H1 (cell line): Measurements from ENCODE around the gene BRD3OS. TPM values are rescaled to one million over a fixed set of nuclear protein-coding genes. Genes with fewer than 3 reads are reported as not detected.

Experiments used
- CTCF ChIA-PET: fragments of 300-600 bp; sonication (Branson Sonifier 250); formaldehyde crosslinking; loops from one replicate; lab custom pipeline; 2021; ENCODE audit not compliant: partially characterized antibody; lab: Charles Lee
- POLR2A ChIA-PET: fragments of 300-600 bp; sonication (Branson Sonifier 250); formaldehyde crosslinking; loops from one replicate; lab custom pipeline; 2021; ENCODE audit warnings: inconsistent platforms; ENCODE audit not compliant: partially characterized antibody; lab: Charles Lee
- DNase-seq, 2 experiments: peaks; one replicate each; pipeline versions ENCODE4 v3.0.0 to v3.0.0-alpha.2; 2010 to 2022; ENCODE audit warnings: low spot score in 2 of 2, low read depth in 1 of 2, mixed read lengths in 1 of 2
- FAIRE-seq: peaks from 2 replicates; lab custom pipeline; 2011; peaks lifted over from hg19 to GRCh38; lab: Jason Lieb, UNC
- H2AFZ ChIP-seq: 2 replicates; pipeline ENCODE4 v1.8.1; 2012; ENCODE audit warnings: low read length, inconsistent platforms
- H2AK5ac ChIP-seq: 2 replicates; pipeline ENCODE4 v1.6.1; 2013; ENCODE audit warnings: low read depth, low read length
- H2BK120ac ChIP-seq: replicated peaks from 2 replicates; pipeline ENCODE3; 2013; ENCODE audit warnings: low read depth, low read length, inconsistent platforms
- H2BK12ac ChIP-seq: 2 replicates; pipeline ENCODE4 v1.6.1; 2013; ENCODE audit warnings: low read depth, low read length
- H2BK15ac ChIP-seq: 2 replicates; pipeline ENCODE4 v1.6.1; 2013; ENCODE audit warnings: low read length
- H2BK20ac ChIP-seq: 2 replicates; pipeline ENCODE4 v1.6.1; 2013; ENCODE audit warnings: low read length
- H2BK5ac ChIP-seq: 2 replicates; pipeline ENCODE4 v1.6.1; 2013; ENCODE audit warnings: low read depth, low read length
- H3K14ac ChIP-seq: 2 replicates; pipeline ENCODE4 v1.6.1; 2013; ENCODE audit warnings: inconsistent platforms; ENCODE audit not compliant: insufficient read length
- H3K18ac ChIP-seq: 2 replicates; pipeline ENCODE4 v1.6.1; 2013; ENCODE audit warnings: low read length; ENCODE audit errors: extremely low read depth
- H3K23ac ChIP-seq: 2 replicates; pipeline ENCODE4 v1.6.1; 2013; ENCODE audit warnings: inconsistent platforms; ENCODE audit not compliant: insufficient read length
- H3K23me2 ChIP-seq: 2 replicates; pipeline ENCODE4 v1.6.1; 2013; ENCODE audit warnings: low read depth, low read length
- H3K27ac ChIP-seq: 2 replicates; pipeline ENCODE4 v1.6.1; 2011; ENCODE audit warnings: low read depth, low read length, inconsistent platforms
- H3K27me3 ChIP-seq, 4 experiments: replicated peaks in 1 of 4; 1 replicate in 1 of 4; 2 replicates in 3 of 4; pipeline versions ENCODE4 v1.6.1 to v1.8.1; 2011 to 2013; ENCODE audit warnings: low read length in 3 of 4, mild to moderate bottlenecking in 3 of 4, inconsistent platforms in 2 of 4, mixed read lengths in 2 of 4, moderate library complexity in 1 of 4; ENCODE audit not compliant: control insufficient read depth in 3 of 4, insufficient read depth in 3 of 4; ENCODE audit errors: extremely low read depth in 1 of 4
- H3K36me3 ChIP-seq, 4 experiments: 2 replicates each; pipeline versions ENCODE4 v1.6.1 to v1.8.1; 2011 to 2013; ENCODE audit warnings: mild to moderate bottlenecking in 4 of 4, low read length in 3 of 4, moderate library complexity in 2 of 4, control low read depth in 1 of 4, inconsistent platforms in 1 of 4; ENCODE audit not compliant: insufficient read depth in 4 of 4, control insufficient read depth in 2 of 4
- H3K4ac ChIP-seq: replicated peaks from 2 replicates; pipeline ENCODE3; 2013; ENCODE audit warnings: low read length, low read depth, mixed read lengths, inconsistent platforms; ENCODE audit not compliant: insufficient read length
- H3K4me1 ChIP-seq, 4 experiments: replicated peaks in 1 of 4; 1 replicate in 1 of 4; 2 replicates in 3 of 4; pipeline versions ENCODE4 v1.6.1 to v1.8.1; 2011 to 2013; ENCODE audit warnings: low read length in 3 of 4, inconsistent platforms in 2 of 4, mixed read lengths in 1 of 4; ENCODE audit not compliant: insufficient read depth in 4 of 4, control insufficient read depth in 3 of 4
- H3K4me2 ChIP-seq, 2 experiments: 2 replicates each; pipeline versions ENCODE4 v1.6.1 to v1.8.1; 2011 to 2013; ENCODE audit warnings: low read depth in 2 of 2, low read length in 2 of 2, control low read depth in 1 of 2, inconsistent platforms in 1 of 2, mild to moderate bottlenecking in 1 of 2; ENCODE audit not compliant: insufficient read depth in 1 of 2
- H3K4me3 ChIP-seq, 4 experiments: fragments of 200-600, 300-600 bp in 1 of 4; sonication (generic), shearing (Covaris generic), sonication (Bioruptor Twin) in 1 of 4; 2 replicates each; pipeline versions ENCODE4 v1.5.1 to v1.8.1; 2011 to 2016; ENCODE audit warnings: low read length in 4 of 4, low read depth in 3 of 4, control low read depth in 2 of 4, inconsistent platforms in 2 of 4, mild to moderate bottlenecking in 2 of 4, mixed read lengths in 1 of 4, moderate library complexity in 1 of 4; ENCODE audit not compliant: insufficient read depth in 2 of 4; ENCODE audit errors: extremely low read depth in 1 of 4
- H3K56ac ChIP-seq: replicated peaks from 2 replicates; pipeline ENCODE3; 2013; ENCODE audit warnings: low read depth, mild to moderate bottlenecking, mixed read lengths, low read length, inconsistent platforms; ENCODE audit not compliant: insufficient read length
- H3K79me1 ChIP-seq: 2 replicates; pipeline ENCODE4 v1.6.1; 2013; ENCODE audit warnings: low read depth, low read length, control low read depth
- H3K79me2 ChIP-seq, 2 experiments: 2 replicates each; pipeline versions ENCODE4 v1.6.1 to v1.8.1; 2012 to 2013; ENCODE audit warnings: low read length in 2 of 2, mild to moderate bottlenecking in 2 of 2, inconsistent platforms in 1 of 2; ENCODE audit not compliant: insufficient read depth in 2 of 2, control insufficient read depth in 1 of 2
- H3K9ac ChIP-seq, 4 experiments: replicated peaks in 1 of 4; 1 replicate in 1 of 4; 2 replicates in 3 of 4; pipeline versions ENCODE4 v1.6.1 to v1.8.1; 2011 to 2013; ENCODE audit warnings: low read depth in 3 of 4, low read length in 3 of 4, control low read depth in 2 of 4, mild to moderate bottlenecking in 2 of 4, moderate library complexity in 2 of 4, inconsistent platforms in 1 of 4; ENCODE audit errors: extremely low read depth in 1 of 4
- H3K9me3 ChIP-seq, 2 experiments: 2 replicates each; pipeline versions ENCODE4 v1.6.1 to v1.8.1; 2012 to 2013; ENCODE audit warnings: mild to moderate bottlenecking in 2 of 2, moderate library complexity in 2 of 2, control low read depth in 1 of 2, inconsistent platforms in 1 of 2, low read depth in 1 of 2, low read length in 1 of 2, mixed read lengths in 1 of 2; ENCODE audit not compliant: insufficient read depth in 2 of 2
- H4K20me1 ChIP-seq, 2 experiments: replicated peaks in 1 of 2; 2 replicates each; pipeline versions ENCODE3 to v1.8.1; 2011 to 2013; ENCODE audit warnings: inconsistent platforms in 2 of 2, low read length in 2 of 2, mild to moderate bottlenecking in 1 of 2; ENCODE audit not compliant: insufficient read depth in 2 of 2, control insufficient read depth in 1 of 2
- H4K5ac ChIP-seq: 2 replicates; pipeline ENCODE4 v1.6.1; 2013; ENCODE audit warnings: low read length, low read depth, mixed read lengths, inconsistent platforms; ENCODE audit not compliant: insufficient read length
- H4K8ac ChIP-seq: 2 replicates; pipeline ENCODE4 v1.8.0; 2013; ENCODE audit warnings: mild to moderate bottlenecking, moderate library complexity, low read length, inconsistent platforms; ENCODE audit not compliant: insufficient read depth; ENCODE audit errors: extremely low read depth
- H4K91ac ChIP-seq: replicated peaks from 2 replicates; pipeline ENCODE3; 2013; ENCODE audit warnings: low read length, mixed read lengths, inconsistent platforms; ENCODE audit not compliant: insufficient read length
- ASH2L ChIP-seq: fragments of 200-600, 300-600 bp; sonication (generic); IDR thresholded peaks from one replicate; pipeline ENCODE4 v1.7.1; 2017; ENCODE audit warnings: low read length
- BRCA1 ChIP-seq: IDR thresholded peaks from 2 replicates; pipeline ENCODE4 v1.6.1; 2012; ENCODE audit warnings: low read depth, low read length, improper control_type of control experiment
- CEBPB ChIP-seq: IDR thresholded peaks from 2 replicates; pipeline ENCODE4 v1.6.1; 2012; ENCODE audit warnings: low read depth, low read length
- JUN ChIP-seq: IDR thresholded peaks from 2 replicates; pipeline ENCODE4 v1.6.1; 2011; ENCODE audit warnings: low read depth, mild to moderate bottlenecking, improper control_type of control experiment, low read length
- JUND ChIP-seq: IDR thresholded peaks from 2 replicates; pipeline ENCODE4 v1.6.1; 2011; ENCODE audit warnings: mild to moderate bottlenecking, improper control_type of control experiment, low read length
- KDM1A ChIP-seq: fragments of 200-600, 300-600 bp; sonication (generic); IDR thresholded peaks from 2 replicates; pipeline ENCODE4 v1.7.1; 2016; ENCODE audit warnings: mild to moderate bottlenecking, low read length, borderline replicate concordance
- KDM5A ChIP-seq: fragments of 200-600 bp; IDR thresholded peaks from 2 replicates; pipeline ENCODE4 v1.7.1; 2012; ENCODE audit warnings: mild to moderate bottlenecking, low read length, inconsistent platforms, mixed read lengths
- RBBP5 ChIP-seq: IDR thresholded peaks from 2 replicates; pipeline ENCODE4 v1.7.1; 2012; ENCODE audit warnings: low read depth, mild to moderate bottlenecking, inconsistent platforms, low read length, moderate library complexity, borderline replicate concordance
- SRF ChIP-seq: IDR thresholded peaks from 2 replicates; pipeline ENCODE4 v1.6.1; 2011; ENCODE audit warnings: mild to moderate bottlenecking, low read depth, low read length, moderate library complexity
- TAF7 ChIP-seq: optimal IDR thresholded peaks from 2 replicates; pipeline ENCODE3; 2011; ENCODE audit warnings: low read depth, mild to moderate bottlenecking, inconsistent platforms, low read length, moderate library complexity, borderline replicate concordance
- ZNF274 ChIP-seq: IDR thresholded peaks from 2 replicates; pipeline ENCODE4 v1.7.0; 2012; ENCODE audit warnings: low read length, borderline replicate concordance; ENCODE audit errors: extremely low read depth
- WGBS, 2 experiments: shearing (Covaris generic) in 1 of 2; methylation state at CpG; one replicate each; pipeline versions ENCODE4 v1.1.6 to v1.1.7; 2013 to 2015; ENCODE audit warnings: low lambda C conversion rate in 2 of 2, mixed read lengths in 2 of 2, inconsistent platforms in 1 of 2, low coverage in 1 of 2, missing lambda C conversion rate in 1 of 2; ENCODE audit not compliant: insufficient replicate concordance in 2 of 2, insufficient coverage in 1 of 2, insufficient read length in 1 of 2; ENCODE audit errors: extremely low coverage in 1 of 2, missing lambda C conversion rate in 1 of 2; 5-methylcytosine and 5-hydroxymethylcytosine counted together
- polyA plus RNA-seq, 7 experiments: library from polyadenylated mRNA; depleted of rRNA in 3 of 7; stranded (reverse) in 5 of 7; unstranded in 2 of 7; fragments of >200 nt in 5 of 7; fragments of 200-250 nt in 2 of 7; gene quantifications; 1 replicate in 5 of 7; 2 replicates in 1 of 7; 4 replicates in 1 of 7; pipeline versions ENCODE4 v1.2.1 to v1.2.3, GENCODE V29; 2011 to 2013; ENCODE audit warnings: missing spikeins in 2 of 7, mixed read lengths in 2 of 7
- total RNA-seq: library from RNA; stranded (reverse); fragmentation: NEBNext Ultra II Directional; extraction: Animal tissue kit (Norgen Biotek cat#: 25700); gene quantifications from 2 replicates; pipeline ENCODE4 v1.2.1, GENCODE V29; 2021
- TF ChIP-seq, protein P1 (sequence below): IDR thresholded peaks from 2 replicates; pipeline ENCODE4 v1.6.1; 2011; ENCODE audit warnings: low read length, improper control_type of control experiment

BRD3OS gene
- total and polyA plus RNA-seq, 2 of the 8 experiments (the other 6 are each of a cell fraction or from before 2014, with no cell fraction given): 12.7 to 20.2 TPM

DNA sequence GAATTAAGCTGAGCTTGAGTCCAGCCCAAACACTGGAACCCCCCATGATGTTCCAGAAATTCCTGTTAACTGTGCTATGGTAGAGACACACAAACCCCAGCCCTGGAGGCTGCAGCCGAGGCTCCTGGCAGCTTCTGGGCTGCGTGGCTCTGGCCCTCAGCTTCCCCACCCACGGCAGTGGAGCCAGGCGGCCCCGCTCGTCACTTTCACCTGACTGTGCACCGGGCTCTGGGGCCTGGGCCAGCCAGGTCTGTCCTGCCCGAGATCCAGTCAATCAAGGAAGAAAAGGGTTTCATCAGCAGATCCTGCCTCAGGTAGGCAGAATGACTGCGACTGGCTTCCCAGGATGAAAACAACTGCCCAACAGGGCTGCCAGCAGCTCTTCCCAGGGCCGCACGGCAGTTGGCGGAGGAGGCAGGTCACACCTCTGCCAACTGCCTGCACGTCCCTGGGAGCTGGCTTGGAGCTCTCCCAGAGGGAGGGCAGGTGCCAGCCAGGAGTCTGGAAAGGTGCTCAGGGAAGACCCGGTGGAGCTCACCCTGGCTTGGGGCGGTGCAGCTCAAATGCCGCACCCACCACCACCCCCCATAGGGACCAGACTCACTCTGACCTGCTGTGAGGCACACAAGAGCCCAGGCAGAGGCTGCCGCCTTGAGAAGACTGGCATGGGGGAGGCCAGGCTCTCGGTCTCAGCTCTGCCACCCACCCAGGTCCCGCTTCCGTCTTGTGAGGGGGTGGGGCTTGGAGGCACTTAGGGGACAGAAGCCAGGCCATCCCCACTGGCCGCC, 21.8 kb downstream of the BRD3OS start:
- Histone ChIP-seq H4K8ac (no peak overlapping the region), H3K9ac (no peak overlapping the region), H2BK15ac (no peak overlapping the region), H2BK12ac (no peak overlapping the region), H3K4ac (no peak overlapping the region), H3K18ac (no peak overlapping the region), H2AFZ (no peak overlapping the region), H3K9me3 (no peaks in the 10 kb centered on the region), H3K23me2 (no peaks in the 10 kb centered on the region), H2BK5ac (no peak overlapping the region), H3K36me3 (peaks cover 32 to 74% (median 69%) of the 10 kb centered on the region in 4 experiments), H3K14ac (no peak overlapping the region), H2AK5ac (no peak overlapping the region), H3K79me2 (no peaks in the 10 kb centered on the region), H4K91ac (no peak overlapping the region), H3K79me1 (peaks cover 4% of the 10 kb centered on the region; the same call in 1 of the 2 replicates), H2BK120ac (no peak overlapping the region), H3K56ac (no peak overlapping the region), H4K20me1 (peaks cover 13 to 17% of the 10 kb centered on the region in 2 experiments), H3K27me3 (no peaks in the 10 kb centered on the region), H3K4me3 (no peak overlapping the region), H3K23ac (no peak overlapping the region), H4K5ac (no peak overlapping the region), H3K4me2 (no peak overlapping the region), H3K27ac (no peak overlapping the region), H2BK20ac (no peak overlapping the region), H3K4me1 (no peaks in the 10 kb centered on the region; a peak in 1 of 7 replicates)
- ChIA-PET POLR2A (interaction anchor here (0.9 to 2.2 kb wide), 5 partner anchors 8 to 18 kb away, joined by 3 to 5 read pairs (median 3); no protein-coding TSS in a partner anchor), CTCF (interaction anchor here (1.0 to 1.6 kb wide), 5 partner anchors 11 to 94 kb away, joined by 3 to 4 read pairs (median 4); partner anchors contain the start of gene BRD3OS)
- DNase-seq: no peak
- FAIRE-seq: no peak
- 91% methylated on average over 21 of the region's 21 CpGs; no CpG with 5 or more reads in 1 of the 2 experiments for WGBS, 2 experiments
- no peak for TF ChIP-seq CEBPB
- no peak for TF ChIP-seq JUN
- TF ChIP-seq KDM1A: no peak
- TF ChIP-seq ZNF274: no peak
- TF ChIP-seq, protein P1, sequence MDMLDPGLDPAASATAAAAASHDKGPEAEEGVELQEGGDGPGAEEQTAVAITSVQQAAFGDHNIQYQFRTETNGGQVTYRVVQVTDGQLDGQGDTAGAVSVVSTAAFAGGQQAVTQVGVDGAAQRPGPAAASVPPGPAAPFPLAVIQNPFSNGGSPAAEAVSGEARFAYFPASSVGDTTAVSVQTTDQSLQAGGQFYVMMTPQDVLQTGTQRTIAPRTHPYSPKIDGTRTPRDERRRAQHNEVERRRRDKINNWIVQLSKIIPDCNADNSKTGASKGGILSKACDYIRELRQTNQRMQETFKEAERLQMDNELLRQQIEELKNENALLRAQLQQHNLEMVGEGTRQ: no peak
- TF ChIP-seq RBBP5: no peak
- no peak for TF ChIP-seq BRCA1
- TF ChIP-seq KDM5A: no peak
- TF ChIP-seq TAF7: no peak
- TF ChIP-seq ASH2L: no peak
- TF ChIP-seq SRF: no peak
- no peak for TF ChIP-seq JUND
